ENCODE data around the gene SPEM3.

SPEM3 gene

DNA sequence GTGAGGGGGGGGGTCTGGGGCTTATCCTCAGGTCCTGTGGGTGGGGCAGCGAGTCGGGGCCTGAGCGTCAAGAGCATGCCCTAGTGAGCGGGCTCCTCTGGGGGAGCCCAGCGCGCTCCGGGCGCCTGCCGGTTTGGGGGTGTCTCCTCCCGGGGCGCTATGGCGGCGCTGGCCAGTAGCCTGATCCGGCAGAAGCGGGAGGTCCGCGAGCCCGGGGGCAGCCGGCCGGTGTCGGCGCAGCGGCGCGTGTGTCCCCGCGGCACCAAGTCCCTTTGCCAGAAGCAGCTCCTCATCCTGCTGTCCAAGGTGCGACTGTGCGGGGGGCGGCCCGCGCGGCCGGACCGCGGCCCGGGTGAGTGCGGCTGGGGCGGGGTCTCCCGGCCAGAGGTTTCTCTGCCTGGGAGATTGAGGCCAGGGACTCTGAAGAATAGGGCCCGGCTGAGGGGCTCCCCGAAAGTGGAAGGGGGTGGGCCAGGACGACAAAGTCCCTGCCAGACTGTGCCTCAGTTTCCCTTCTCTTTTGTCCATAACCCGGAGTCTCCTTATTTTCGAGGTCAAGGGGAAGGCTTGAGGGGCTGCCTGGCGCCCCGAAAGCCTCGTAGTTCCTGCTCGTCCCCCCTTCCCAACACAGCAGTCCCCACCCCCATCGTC, 10.9 kb downstream of the SPEM3 start, which contains the start of gene FGF11:
Gene FGF11, plus strand, starts transcription at position 51 of the 651 bp plus-strand sequence. Its CDS starts 109 bp downstream, at position 160.
- in situ Hi-C loops (cut with MboI; ENCODE audit: low pct_unique_long_range_greater_than_20kb, low sequenced_read_pairs, unreplicated experiment): no loop called here
- TF ChIP-seq CTCF (IDR thresholded peaks at IDR 0.05; ENCODE audit: extremely low read depth, insufficient read depth, missing control alignments): no peak
- no peak for DNase-seq (ENCODE audit: low spot score)

GRCh38 chr17:7440113-7440833, 11.6 kb downstream of the SPEM3 start:
- TF ChIP-seq CTCF (IDR thresholded peaks at IDR 0.05; ENCODE audit: extremely low read depth, insufficient read depth, missing control alignments): no peak
- in situ Hi-C loops (cut with MboI; ENCODE audit: low pct_unique_long_range_greater_than_20kb, low sequenced_read_pairs, unreplicated experiment): no loop called here
- peak; percentile 72 for DNase-seq (ENCODE audit: low spot score)

- TF ChIP-seq CTCF (IDR thresholded peaks at IDR 0.05; ENCODE audit: extremely low read depth, insufficient read depth, missing control alignments): no peak
- peak; percentile 81 for DNase-seq (ENCODE audit: low spot score)
- in situ Hi-C loops (cut with MboI; ENCODE audit: low pct_unique_long_range_greater_than_20kb, low sequenced_read_pairs, unreplicated experiment): no loop called here
Measured at GRCh38 chr17:7440834-7441195, 12.2 kb downstream of the SPEM3 start.

DNA sequence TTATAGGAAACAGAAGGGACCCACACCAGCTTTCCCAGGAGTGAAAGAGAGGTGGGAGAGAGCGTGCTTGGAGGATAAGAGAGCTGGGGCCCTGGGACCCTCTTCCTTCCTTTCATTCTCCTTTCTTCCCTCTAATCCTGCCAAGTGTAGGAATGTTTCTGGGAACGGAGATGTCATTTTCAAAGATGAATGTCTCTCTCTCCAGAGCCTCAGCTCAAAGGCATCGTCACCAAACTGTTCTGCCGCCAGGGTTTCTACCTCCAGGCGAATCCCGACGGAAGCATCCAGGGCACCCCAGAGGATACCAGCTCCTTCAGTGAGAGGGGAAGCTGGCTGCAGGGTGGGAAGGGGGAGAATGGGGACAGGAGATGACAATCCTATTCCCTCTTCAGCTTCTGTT, 12.6 kb downstream of the SPEM3 start:
- no peak for DNase-seq (ENCODE audit: low spot score)
- no peak for TF ChIP-seq CTCF (IDR thresholded peaks at IDR 0.05; ENCODE audit: extremely low read depth, insufficient read depth, missing control alignments)
- in situ Hi-C loops (cut with MboI; ENCODE audit: low pct_unique_long_range_greater_than_20kb, low sequenced_read_pairs, unreplicated experiment): no loop called here

DNA sequence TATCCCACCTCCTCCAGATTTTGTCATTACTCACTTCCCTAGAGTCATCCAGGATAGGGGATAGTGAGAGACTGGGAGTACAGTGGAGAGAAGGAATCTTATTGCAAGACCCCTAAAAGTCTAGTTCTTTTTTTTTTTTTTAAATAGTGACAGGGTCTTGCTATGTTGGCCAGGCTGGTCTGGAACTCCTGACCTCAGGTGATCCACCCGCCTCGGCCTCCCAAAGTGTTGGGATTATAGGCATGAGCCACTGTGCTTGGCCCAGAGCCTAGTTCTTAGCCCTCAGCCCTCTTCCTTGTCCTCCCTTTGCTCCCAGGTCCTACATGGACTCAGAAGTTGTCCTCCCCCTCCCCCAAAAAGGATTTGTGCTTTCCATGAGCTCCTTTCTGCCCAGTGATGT, 13.5 kb downstream of the SPEM3 start:
- in situ Hi-C loops (cut with MboI; ENCODE audit: low pct_unique_long_range_greater_than_20kb, low sequenced_read_pairs, unreplicated experiment): no loop called here
- DNase-seq (ENCODE audit: low spot score): no peak
- no peak for TF ChIP-seq CTCF (IDR thresholded peaks at IDR 0.05; ENCODE audit: extremely low read depth, insufficient read depth, missing control alignments)

- no peak for DNase-seq (ENCODE audit: low spot score)
- TF ChIP-seq CTCF (IDR thresholded peaks at IDR 0.05; ENCODE audit: extremely low read depth, insufficient read depth, missing control alignments): no peak
- in situ Hi-C loops (cut with MboI; ENCODE audit: low pct_unique_long_range_greater_than_20kb, low sequenced_read_pairs, unreplicated experiment): no loop called here
Measured at GRCh38 chr17:7443499-7444485, 15.1 kb downstream of the SPEM3 start.
